ENCODE data around the gene PSMD11.

DNA sequence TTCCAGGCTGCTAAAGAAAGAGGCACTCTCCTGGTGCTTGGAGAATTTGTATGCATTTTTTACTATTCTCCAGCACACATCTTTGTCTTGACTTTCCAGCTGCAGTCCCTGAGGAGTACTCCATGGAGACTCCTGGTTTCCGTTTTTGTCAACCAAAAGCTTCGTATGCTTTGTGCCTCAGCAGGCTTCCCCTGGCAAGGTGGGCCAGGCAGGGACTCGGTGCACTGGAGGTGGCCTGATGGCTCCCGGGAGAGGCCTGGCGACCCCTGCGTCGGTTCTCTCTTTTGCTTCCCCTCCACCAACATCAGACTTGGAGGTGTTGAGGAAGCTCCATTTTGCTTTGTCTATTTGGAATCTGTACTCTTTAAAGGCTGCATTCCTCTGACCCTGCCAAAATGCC lies 66.2 kb downstream of the PSMD11 start:
- TF ChIP-seq, protein P1, sequence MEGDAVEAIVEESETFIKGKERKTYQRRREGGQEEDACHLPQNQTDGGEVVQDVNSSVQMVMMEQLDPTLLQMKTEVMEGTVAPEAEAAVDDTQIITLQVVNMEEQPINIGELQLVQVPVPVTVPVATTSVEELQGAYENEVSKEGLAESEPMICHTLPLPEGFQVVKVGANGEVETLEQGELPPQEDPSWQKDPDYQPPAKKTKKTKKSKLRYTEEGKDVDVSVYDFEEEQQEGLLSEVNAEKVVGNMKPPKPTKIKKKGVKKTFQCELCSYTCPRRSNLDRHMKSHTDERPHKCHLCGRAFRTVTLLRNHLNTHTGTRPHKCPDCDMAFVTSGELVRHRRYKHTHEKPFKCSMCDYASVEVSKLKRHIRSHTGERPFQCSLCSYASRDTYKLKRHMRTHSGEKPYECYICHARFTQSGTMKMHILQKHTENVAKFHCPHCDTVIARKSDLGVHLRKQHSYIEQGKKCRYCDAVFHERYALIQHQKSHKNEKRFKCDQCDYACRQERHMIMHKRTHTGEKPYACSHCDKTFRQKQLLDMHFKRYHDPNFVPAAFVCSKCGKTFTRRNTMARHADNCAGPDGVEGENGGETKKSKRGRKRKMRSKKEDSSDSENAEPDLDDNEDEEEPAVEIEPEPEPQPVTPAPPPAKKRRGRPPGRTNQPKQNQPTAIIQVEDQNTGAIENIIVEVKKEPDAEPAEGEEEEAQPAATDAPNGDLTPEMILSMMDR (IDR thresholded peaks at IDR 0.05): no peak
- TF ChIP-seq POLR2A (IDR thresholded peaks at IDR 0.05): no peak
- no peak for TF ChIP-seq EP300 (IDR thresholded peaks at IDR 0.05)
